WERI-Rb-1 (cell line): ENCODE data around the gene TMEM120A.

Source experiments
- DNase-seq: peaks from one replicate; pipeline ENCODE4 v3.0.0-alpha.2; 2020
- H3K27ac ChIP-seq: fragments of 250-450 bp; sonication (Bioruptor Pico); 2 replicates; pipeline ENCODE4 v1.5.1; 2020; ENCODE audit warnings: mild to moderate bottlenecking, moderate library complexity
- H3K27me3 ChIP-seq: fragments of 250-450 bp; sonication (Bioruptor Pico); 2 replicates; pipeline ENCODE4 v1.5.1; 2021; ENCODE audit warnings: mild to moderate bottlenecking, low read depth, moderate library complexity; ENCODE audit not compliant: insufficient read depth, severe bottlenecking
- H3K36me3 ChIP-seq: fragments of 250-450 bp; sonication (Bioruptor Pico); 2 replicates; pipeline ENCODE4 v1.5.1; 2020; ENCODE audit warnings: mild to moderate bottlenecking, moderate library complexity
- H3K4me3 ChIP-seq: 2 replicates; pipeline ENCODE4 v1.5.1; 2011; ENCODE audit warnings: low read depth, mild to moderate bottlenecking, control low read depth, low read length
- H3K9me3 ChIP-seq: fragments of 250-450 bp; sonication (Bioruptor Pico); 2 replicates; pipeline ENCODE4 v1.5.1; 2021; ENCODE audit warnings: mild to moderate bottlenecking, moderate library complexity; ENCODE audit not compliant: severe bottlenecking
- CTCF ChIP-seq: IDR thresholded peaks from 2 replicates; pipeline ENCODE4 v1.5.1; 2011; ENCODE audit warnings: low read depth, mild to moderate bottlenecking, control low read depth, inconsistent platforms, low read length

TMEM120A gene

GRCh38 chr7:75969704-75970498, 24.5 kb downstream of the TMEM120A start:
- no peak for DNase-seq
- no peak overlapping the region for H3K27ac ChIP-seq
- no peaks in the 10 kb centered on the region for H3K27me3 ChIP-seq
- H3K4me3 ChIP-seq: no peak overlapping the region
- no peaks in the 10 kb centered on the region for H3K9me3 ChIP-seq
- H3K36me3 ChIP-seq: peaks cover 4% of the 10 kb centered on the region; the same call in 1 of the 2 replicates
- no peak for TF ChIP-seq CTCF

GRCh38 chr7:75969182-75969581, 25.2 kb downstream of the TMEM120A start:
- H3K27me3 ChIP-seq: no peaks in the 10 kb centered on the region
- DNase-seq: no peak
- no peak overlapping the region for H3K4me3 ChIP-seq
- no peak overlapping the region for H3K27ac ChIP-seq
- no peak for TF ChIP-seq CTCF
- peaks cover 4% of the 10 kb centered on the region for H3K36me3 ChIP-seq
- H3K9me3 ChIP-seq: no peaks in the 10 kb centered on the region

DNA sequence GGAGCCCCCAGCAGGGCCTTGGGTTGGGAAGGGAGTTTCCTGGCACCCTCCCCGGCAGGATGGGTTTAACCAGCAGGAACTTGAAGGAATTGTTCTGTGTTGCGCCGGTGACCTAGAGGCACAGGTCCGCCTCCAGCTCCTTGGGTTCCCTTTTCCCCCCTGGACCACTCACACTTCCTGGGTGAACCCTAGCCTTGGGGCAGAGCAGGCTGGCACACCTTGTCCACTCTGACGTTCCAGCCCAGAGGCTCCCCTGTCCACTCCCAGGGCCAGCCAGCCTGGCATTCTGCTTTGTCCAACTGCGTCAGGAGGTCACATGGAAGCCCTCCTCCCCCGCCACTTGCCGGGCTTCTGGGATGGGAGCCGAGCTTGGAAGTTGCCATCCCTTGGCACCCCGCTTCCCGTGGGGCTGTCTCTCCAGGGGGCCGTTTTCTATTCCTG, 25.8 kb downstream of the TMEM120A start:
- no peaks in the 10 kb centered on the region for H3K27me3 ChIP-seq
- no peak overlapping the region for H3K27ac ChIP-seq
- DNase-seq: no peak
- TF ChIP-seq CTCF: no peak
- H3K9me3 ChIP-seq: no peaks in the 10 kb centered on the region
- peaks cover 4% of the 10 kb centered on the region for H3K36me3 ChIP-seq
- no peak overlapping the region for H3K4me3 ChIP-seq

DNA sequence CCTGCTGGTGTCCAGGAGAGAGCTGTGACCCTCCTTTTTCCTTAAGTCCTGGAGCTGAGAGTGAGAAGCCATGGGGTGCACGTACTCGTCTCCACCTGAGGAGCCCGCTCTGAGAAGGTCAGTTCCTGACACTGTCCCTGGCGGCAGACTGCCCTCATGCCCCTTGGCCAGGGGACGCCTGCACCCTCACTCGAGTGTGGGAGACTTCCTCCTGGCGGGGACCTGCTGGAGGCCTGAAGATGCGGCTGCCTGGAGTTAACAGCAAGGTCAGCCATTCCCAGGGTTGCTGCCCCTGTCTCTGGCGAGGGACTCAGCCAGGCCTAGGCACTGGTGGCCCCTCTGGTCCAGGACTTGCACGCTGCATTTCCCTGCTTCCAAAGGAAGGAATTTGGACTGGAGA, 26.4 kb downstream of the TMEM120A start:
- Histone ChIP-seq H3K4me3 (no peak overlapping the region), H3K27me3 (no peaks in the 10 kb centered on the region), H3K36me3 (peaks cover 4% of the 10 kb centered on the region), H3K9me3 (no peaks in the 10 kb centered on the region), H3K27ac (no peak overlapping the region)
- DNase-seq: no peak
- TF ChIP-seq CTCF: no peak

GRCh38 chr7:75967487-75967997, 26.9 kb downstream of the TMEM120A start:
- H3K36me3 ChIP-seq: peaks cover 4% of the 10 kb centered on the region
- H3K9me3 ChIP-seq: no peaks in the 10 kb centered on the region
- DNase-seq: no peak
- H3K27me3 ChIP-seq: no peaks in the 10 kb centered on the region
- no peak overlapping the region for H3K4me3 ChIP-seq
- no peak for TF ChIP-seq CTCF
- H3K27ac ChIP-seq: no peak overlapping the region
